GM10266 (cell line): ENCODE results near the gene GRIK4.

Experiments used
- DNase-seq: peaks from one replicate; pipeline ENCODE4 v3.0.0; 2012; ENCODE audit errors: extremely low spot score
- CTCF ChIP-seq: IDR thresholded peaks from 2 replicates; pipeline ENCODE4 v1.5.1; 2012; ENCODE audit warnings: mild to moderate bottlenecking, low read depth; ENCODE audit not compliant: control insufficient read depth, insufficient read depth; ENCODE audit errors: missing control alignments

GRIK4 gene

GRCh38 chr11:120625565-120625964, 114.0 kb downstream of the GRIK4 start:
- no peak for DNase-seq
- TF ChIP-seq CTCF = no peak

- no peak for TF ChIP-seq CTCF
- no peak for DNase-seq
Observed at GRCh38 chr11:120626791-120627190, 115.2 kb downstream of the GRIK4 start.

GRCh38 chr11:120627327-120628163, 116.0 kb downstream of the GRIK4 start:
- no peak for TF ChIP-seq CTCF

GRCh38 chr11:120629407-120630080, 118.0 kb downstream of the GRIK4 start:
- no peak for TF ChIP-seq CTCF
- no peak for DNase-seq

More at GRCh38 chr11:120627327-120628163, 116.0 kb downstream of the GRIK4 start:
- no peak for DNase-seq

GRCh38 chr11:120630122-120630521, 118.6 kb downstream of the GRIK4 start:
- no peak for TF ChIP-seq CTCF
- DNase-seq = no peak

- DNase-seq = peak; percentile 36
- peak; percentile 24 for TF ChIP-seq CTCF
Observed at GRCh38 chr11:120632579-120632978, 121.0 kb downstream of the GRIK4 start.
